ENCODE results near the gene UBASH3A. TPM values are rescaled to one million over a fixed set of nuclear protein-coding genes. Genes with fewer than 3 reads are reported as not detected.

The UBASH3A gene
- polyA plus RNA-seq, 5 donors: 0.12 to 0.23 (median 0.14) TPM

DNA sequence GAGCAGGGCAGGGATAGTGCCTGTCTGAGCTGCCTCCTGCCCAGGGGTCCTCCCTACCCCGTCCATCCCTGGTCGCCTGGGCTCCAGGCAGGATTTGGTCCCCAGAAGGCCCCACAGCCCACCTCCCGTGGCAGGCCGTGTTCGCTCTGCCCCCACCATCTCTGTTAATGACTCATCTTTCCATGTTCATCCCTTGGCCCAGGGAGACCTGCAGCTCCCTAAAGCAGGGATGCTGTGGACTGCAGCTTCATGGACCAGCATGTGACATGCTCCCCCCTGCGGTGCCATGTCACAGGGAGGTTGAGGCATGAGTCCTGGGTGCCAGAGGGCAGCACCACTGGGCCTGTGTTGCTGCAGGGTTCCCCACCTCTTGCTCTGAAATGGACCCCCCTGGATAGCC, 26.8 kb downstream of the UBASH3A start:
- DNase-seq: no peak

GRCh38 chr21:42431196-42431595, 27.5 kb downstream of the UBASH3A start:
- no peak for DNase-seq

DNA sequence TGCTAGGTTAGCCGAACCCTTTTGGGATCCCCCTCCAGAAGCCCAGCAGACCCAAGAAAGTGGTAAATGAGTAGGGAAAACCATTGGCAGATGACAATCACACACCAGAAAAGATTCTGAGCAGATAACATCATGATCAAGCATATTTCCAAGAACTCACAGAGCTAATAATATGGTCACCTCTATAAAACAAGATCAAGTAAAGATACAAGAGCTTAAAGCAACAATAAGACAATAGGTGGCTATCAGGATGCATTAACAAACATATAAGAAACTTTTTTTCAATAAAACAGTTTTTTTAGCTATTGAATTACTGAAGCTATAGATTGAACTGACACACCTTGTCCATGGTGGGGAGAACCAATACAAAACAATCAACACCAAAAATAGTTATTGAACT, 29.0 kb downstream of the UBASH3A start:
- DNase-seq: no peak

DNA sequence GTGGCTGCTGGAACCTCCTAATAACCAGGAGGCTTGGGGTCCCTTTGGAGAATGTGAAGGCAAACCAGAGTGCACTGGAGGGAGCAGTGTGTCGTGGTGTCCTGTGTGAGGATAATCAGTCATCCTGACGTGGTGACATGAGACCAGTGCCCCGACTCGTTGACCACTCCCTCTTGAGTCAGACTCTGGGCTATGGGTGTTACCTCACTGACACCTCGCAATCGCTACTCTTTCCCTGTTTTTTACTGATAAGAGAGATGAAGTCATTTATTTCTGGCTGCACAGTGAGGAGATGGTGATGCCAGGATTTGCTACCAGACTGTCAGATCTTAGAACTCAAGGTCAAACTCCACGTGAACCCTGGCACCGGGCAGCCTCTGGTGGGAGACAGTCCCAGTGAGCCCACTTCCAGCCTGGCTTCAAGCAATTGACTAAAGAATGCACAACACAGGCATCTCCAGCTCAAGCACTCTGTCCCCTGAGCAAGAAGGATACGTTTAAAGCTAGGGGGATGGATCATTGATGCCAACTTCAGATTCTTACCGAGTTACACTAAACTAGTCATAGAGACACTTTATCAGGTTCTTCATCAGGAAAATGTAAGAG, 30.3 kb downstream of the UBASH3A start:
- DNase-seq: no peak

- no peak for DNase-seq
These were observed 31.2 kb downstream of the UBASH3A start for GRCh38 chr21:42434884-42435283.

GRCh38 chr21:42435401-42435800, 31.7 kb downstream of the UBASH3A start:
- no peak for DNase-seq

GRCh38 chr21:42435833-42436232, 32.1 kb downstream of the UBASH3A start:
- DNase-seq: no peak

GRCh38 chr21:42436914-42437313, 33.2 kb downstream of the UBASH3A start:
- DNase-seq: no peak

GRCh38 chr21:42437786-42438185, 34.1 kb downstream of the UBASH3A start:
- peak in 1 of 2 donors; percentile 14 for DNase-seq

DNA sequence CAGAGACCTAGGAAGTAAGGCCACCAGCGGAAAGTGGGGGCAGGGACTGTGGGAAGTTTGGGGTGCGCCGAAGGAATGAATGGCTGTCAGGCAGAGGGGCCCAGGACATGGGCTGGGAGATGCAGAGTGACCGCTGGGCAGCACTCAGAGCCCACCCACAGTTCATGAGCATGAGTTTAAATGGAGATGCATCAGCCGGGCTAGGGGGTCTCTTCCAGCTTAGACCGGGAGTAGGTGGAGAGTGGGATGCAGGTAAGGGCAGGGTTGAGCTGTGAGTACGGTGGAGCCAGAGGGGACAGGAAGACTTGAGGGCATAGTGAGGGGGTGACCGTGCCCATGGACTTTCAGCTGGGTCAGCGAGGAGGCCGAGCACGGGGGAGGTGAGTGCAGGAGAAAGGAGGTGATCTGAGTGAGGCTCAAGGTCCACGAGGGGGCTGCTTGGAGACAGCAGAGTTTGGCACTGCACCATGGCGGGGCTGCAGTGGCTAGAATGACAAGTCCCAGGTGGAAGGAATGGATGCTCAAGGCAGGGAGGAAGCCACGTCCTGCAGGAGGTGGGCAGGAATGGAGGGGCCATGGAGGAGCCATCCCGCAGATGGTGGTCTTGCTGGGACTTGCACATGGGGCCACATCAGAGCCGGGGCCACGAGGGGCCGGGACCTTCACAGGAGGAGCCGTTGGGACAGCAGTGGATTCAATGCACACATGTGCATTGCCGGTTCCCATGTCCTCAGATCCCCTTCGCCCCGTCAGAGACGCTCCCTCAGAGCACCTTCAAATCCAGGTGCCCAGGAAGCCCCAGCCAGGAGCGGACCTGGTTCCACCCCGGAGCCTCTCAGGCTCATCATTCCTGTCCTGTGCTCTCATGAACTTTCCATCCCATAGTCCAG, 34.9 kb downstream of the UBASH3A start:
- no peak for DNase-seq

DNA sequence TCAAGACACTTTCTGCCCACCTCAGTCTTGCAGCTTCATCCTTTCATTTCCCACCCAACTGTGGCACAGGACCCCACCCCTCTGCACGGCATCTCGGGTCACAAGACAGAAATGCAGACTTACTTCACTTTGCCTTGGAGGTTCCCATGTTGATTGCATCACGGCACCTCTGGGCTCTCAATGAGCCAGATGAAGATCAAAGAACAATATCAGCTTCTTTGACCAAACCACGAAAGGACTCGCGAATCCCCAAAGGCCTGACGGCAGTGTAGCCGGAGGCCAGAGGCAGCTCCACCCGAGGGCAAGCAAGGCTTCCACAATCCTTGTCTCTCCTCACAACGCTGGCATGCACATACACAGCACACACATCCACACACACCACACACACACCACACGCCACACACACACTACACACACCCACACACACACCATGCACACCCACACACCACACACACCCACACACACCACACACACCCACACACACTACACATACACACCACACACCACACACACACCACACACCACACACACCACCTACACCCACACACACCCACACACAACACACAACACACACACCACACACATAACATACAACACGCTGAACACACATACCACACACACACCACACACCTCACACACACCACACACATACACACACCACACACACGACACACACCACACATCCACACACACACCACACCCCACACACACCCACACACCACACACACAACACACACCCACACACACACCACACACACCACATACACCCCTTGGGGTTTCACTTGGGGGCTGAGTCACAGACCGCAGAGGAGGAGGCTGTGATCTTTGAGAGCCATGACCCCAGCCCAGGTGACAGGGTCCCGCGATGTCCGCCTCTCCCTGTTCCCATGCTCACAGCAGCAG, 35.8 kb downstream of the UBASH3A start:
- DNase-seq: no peak

- no peak for DNase-seq
These were observed 36.6 kb downstream of the UBASH3A start for GRCh38 chr21:42440187-42440792.

DNA sequence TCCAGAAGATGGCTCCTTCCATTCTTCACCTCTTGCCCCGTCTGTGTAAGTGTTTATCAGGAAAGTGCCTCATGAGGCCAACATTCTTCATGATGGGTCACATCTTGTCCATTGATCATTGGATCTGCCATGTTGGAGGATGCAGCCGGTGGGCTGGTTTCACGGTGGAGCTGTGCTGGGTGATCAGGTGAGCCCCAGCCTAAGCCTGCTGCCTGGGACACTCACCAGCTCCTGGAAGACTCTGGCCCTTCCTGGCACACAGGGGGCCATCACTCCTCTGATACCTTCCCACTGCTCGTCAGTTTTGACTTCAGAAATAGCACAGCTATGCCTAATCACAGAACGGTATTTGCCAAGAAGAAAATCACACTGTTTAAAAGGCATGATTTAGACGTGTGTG, 38.3 kb downstream of the UBASH3A start:
- no peak for DNase-seq

DNA sequence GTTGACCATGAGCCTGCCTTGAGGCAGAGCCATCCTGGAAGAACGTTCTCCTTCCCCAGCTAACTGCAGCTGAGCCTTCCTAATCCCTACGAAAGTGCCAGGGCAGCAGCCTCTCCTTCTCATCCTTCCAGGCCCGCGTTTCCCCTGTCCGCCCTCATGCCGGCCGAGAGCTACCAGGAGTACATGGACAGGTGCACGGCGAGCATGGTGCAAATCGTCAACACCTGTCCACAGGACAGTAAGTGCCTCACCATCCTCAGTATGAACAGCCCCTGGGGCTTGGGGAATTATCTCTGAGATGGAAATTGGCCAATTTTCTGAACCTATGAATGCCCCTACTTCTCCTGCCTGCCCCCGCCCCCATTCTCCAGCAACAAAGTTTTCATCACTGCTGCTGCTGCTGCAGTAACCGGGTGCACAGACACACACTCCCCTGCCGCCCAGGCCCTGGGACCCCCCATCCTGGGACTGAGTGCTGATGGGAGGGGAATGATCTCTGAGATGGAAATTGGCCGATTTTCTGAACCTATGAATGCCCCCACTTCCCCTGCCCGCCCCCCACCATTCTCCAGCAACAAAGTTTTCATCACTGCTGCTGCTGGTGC, 39.6 kb downstream of the UBASH3A start:
- no peak for DNase-seq

GRCh38 chr21:42443876-42444744, 40.4 kb downstream of the UBASH3A start:
- no peak for DNase-seq

- no peak for DNase-seq
These were observed 41.0 kb downstream of the UBASH3A start for GRCh38 chr21:42444745-42445059.

GRCh38 chr21:42445311-42445710, 41.6 kb downstream of the UBASH3A start:
- no peak for DNase-seq

- no peak for DNase-seq
These were observed 42.8 kb downstream of the UBASH3A start for GRCh38 chr21:42446531-42446930.

- DNase-seq: no peak
These were observed 43.5 kb downstream of the UBASH3A start for GRCh38 chr21:42447182-42447581.

DNA sequence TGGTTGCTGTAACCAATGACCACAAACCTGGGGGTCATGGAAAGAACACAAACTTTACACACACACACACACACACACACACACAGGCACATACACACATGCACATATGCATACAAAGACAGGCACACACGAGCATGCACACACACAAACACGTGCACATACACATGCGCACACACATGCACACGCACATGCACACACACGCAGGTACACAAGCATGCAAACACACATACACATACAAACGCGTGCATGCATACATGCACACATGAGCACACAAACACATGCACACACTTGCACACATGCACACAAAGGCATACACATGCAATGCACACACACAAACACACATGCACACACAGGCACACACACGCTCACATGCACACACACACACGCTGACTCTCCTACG, 44.0 kb downstream of the UBASH3A start:
- no peak for DNase-seq

GRCh38 chr21:42448686-42449085, 45.0 kb downstream of the UBASH3A start:
- no peak for DNase-seq

Measured in right lung (tissue), 5 donors.